ENCODE data around the gene MCC.

The MCC gene

DNA sequence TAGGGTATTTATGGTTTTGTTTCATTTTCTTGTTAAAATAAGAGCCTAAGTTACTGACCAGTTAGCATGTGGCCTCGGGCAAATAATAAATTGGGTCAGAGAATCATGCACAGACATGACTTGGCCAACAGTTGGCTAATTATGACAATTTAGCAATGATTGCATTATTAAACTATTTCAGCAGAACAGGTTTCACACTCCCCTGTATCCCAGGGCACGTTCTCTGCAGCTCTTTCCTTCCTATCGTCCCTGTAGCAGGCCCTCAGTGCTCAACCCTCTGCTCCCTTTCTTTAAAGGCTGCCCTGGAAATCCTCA lies 221.4 kb downstream of the MCC start:
- DNase-seq: no peak

DNA sequence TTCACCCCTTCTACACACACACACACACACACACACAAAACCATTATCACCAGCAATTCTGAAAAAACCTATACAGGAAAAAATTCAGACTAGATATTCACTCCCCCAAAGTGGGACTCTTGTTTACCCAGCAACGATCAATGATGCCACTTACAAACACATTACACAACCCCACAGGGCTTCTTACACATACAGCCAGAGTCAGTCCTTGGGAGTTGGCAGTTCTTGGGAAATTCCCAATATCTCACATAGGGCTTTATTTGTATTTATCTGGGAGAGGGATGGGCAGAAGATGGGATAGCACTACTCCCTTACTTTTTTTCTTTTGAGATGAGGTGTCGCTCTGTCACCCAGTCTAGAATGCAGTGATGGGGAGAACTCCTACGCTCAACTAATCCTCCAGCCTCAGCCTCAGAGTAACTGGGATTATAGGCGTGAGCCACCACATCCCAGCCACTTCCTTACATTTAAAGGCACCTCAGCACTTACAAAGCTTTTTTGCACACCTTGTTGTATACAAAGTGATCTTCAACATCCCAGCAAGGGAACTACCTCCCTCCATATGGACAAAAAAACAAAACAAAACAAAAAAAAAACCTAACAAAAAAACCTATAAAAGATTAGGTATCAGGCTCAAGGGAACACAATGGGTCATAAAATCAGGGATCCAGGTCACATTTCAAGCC lies 221.9 kb downstream of the MCC start:
- no peak for DNase-seq

DNA sequence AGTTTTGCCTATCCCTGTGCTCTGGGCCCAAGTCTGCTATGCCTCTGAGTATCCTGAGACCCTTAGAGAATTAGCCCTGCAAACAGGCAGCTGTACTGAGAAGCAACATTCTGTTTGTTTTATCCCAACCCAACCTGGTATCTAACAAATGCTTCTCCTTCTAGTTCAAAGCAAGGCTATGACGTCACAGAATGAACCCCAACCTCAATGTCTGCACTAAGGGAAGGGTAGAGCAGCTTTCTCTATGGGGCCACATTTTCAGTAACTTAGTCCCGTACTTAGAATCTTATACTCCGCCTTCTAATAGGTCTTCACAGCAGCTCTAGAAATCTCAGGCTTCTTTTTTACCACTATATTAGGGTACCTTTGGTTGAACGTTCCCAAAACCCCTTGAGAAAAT lies 223.1 kb downstream of the MCC start:
- no peak for DNase-seq

DNA sequence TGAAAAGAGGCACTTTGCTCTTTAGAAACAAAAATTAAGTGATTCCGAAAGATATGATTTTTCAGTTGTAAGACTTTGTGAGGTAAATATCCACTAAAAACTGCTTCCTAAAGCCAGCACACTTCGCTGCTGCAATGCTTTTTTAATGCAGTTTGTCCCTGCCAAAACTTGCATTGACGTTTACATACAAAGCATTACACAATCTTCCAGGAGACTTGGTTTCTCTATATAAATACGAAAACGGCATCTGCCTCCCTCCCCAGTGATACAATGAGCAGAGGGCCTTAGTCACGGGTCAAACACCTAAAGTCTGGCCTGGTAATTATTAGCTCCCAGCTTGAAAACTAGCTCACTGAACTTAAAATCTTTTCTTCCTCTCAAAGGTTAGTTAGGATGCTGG lies 224.2 kb downstream of the MCC start:
- no peak for DNase-seq

DNA sequence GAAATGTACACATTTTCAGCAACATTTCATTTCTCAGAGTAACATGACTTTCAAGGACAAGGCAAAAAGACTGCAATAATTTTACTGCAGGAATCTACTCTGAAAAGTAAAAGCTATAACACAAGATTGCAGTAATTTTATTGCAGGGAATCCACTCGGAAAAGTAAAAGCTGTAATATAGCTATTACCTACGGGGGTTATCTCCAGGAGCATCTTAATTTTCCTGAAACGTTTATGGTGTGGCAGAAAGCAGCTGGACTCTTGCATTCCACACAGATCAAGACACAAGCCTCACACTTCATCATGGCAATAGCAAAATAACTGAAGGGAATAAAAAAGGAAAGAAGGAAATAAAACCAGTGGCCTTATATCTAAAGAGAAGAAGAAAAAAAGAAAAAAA lies 224.7 kb downstream of the MCC start:
- no peak for DNase-seq

- DNase-seq: no peak
These were observed 225.6 kb downstream of the MCC start for GRCh38 chr5:113262674-113263073.

GRCh38 chr5:113259034-113259433 lies 229.2 kb downstream of the MCC start:
- DNase-seq: no peak

DNA sequence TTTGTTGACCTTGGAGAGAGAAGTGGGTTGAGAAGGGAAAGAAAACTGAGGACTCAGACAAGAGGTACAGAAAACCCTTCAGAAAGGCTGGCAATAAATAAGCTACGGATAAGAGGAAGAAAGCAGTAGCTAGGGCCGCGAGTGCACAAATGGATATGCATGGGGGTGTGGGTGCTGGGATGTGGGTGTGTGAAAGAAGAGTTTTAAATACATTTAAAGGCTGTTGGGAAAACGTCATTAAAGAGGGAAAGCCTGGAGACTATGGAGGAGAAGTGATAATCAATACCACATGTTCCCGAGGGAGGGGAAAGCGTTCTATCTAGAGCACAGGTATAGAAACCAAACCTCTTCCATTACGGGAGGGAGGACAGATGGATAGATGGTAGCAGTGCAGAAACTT lies 230.7 kb downstream of the MCC start:
- DNase-seq: no peak

DNA sequence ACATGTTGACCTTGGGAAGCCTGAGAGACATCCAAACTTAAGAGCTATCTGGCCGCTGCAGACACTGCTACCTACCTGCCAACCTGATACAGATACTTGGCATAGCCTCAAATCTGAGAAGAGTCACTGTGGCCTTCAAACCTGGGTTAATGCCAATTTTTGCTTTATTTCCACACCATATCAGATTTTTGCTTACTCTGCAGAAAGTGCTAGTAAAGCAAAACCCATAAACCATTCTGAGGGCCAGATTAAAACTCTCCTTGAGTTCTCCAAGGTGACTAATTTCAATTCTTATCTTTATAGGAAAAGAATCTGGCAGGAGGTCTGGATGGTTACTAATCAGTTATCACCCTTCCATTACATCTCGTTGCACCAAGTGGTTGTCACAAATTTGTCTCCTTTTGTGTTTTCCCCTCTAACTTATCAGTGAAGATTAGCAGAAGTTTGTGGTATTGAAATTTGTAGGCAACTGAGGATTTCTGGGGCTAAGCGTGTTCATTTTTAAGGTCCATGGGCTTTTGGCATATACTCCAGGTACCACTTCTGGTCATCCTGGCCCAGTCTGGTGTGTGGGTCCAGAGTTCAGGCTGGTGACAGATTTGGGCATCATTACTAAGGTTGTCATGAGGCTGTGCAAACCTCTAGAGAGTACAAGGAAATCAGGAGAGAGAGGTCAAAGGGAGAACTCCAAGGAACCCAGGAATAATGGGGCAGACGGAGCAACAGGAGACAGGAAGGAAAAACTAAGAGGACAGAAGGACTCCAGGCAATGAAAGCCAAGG lies 231.4 kb downstream of the MCC start:
- DNase-seq: no peak

- DNase-seq: no peak
These were observed 232.5 kb downstream of the MCC start for GRCh38 chr5:113255579-113256386.

GRCh38 chr5:113255105-113255504 lies 233.1 kb downstream of the MCC start:
- no peak for DNase-seq

- DNase-seq: no peak
These were observed 235.2 kb downstream of the MCC start for GRCh38 chr5:113253037-113253436.

DNA sequence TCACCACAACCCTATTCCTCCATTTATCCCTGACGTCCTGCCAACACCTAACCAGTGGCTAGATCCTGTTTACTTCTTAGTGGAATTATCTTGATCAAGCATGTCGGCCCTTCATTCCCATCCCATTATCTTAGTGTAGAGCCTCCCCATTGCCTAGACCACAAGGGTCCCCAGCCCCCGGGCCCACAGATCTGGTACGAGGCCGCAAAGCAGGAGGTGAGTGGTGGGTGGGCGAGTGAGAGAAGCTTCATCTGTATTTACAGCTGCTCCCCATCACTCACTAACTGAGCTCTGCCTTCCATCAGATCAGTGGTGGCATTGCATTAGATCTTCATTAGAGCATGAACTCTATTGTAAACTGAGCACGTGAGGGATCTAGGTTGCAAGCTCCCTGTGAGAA lies 236.2 kb downstream of the MCC start:
- no peak for DNase-seq

- no peak for DNase-seq
These were observed 237.8 kb downstream of the MCC start for GRCh38 chr5:113250341-113250953.

GRCh38 chr5:113249206-113249605 lies 239.0 kb downstream of the MCC start:
- DNase-seq: no peak

- DNase-seq: no peak
These were observed 241.8 kb downstream of the MCC start for GRCh38 chr5:113246361-113246870.

DNA sequence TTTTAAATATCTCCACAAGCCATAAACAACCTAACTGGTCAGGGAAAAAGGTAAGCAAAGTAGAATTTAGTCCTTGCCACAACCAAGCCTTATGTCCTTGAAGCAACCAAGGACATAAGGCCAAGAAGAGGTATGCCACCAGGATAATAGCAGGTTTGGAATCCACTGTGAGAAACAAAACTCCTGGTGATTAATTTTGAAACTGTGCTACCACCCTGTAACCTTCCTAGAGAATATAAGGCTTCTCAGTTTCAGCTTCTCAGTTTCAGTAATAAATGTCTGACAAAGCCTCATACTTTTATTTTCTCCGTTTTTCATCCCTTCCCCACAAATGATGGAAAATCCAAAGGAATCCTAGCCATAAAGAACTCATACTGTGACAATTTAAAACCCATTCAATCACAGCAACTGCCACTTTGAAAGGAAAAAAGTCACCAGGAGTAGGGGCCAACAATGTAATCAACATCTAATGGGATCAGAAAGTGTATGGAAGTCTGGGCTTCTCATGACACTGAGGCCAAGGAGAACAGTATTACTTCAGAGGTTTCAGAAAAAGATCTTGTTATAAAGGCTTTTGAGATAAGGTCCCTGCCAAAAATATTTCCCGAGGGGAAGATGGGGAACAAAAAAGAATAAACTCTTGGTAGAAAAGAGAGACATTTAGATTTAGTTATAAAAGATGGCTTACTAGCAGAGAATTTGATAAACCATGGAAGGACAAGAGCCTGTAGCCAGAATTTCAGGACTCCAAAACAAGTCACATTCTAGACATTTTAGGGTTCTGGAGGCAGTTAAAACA lies 242.6 kb downstream of the MCC start:
- DNase-seq: no peak

GRCh38 chr5:113244966-113245365 lies 243.3 kb downstream of the MCC start:
- no peak for DNase-seq

DNA sequence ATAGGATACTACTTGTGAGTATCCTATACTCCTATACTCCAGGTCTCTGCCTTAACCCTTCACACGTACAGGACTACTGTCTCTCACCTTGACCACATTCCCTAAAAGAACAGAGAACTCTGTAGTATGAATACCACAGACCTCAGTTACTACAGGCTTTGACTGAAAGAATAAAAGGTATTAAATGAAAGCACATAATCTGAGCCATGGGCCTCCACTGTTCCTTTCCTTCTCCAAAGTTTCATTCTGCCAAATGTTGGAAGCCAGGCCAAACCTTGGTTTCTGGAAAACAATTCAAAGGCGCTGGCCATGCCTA lies 244.9 kb downstream of the MCC start:
- DNase-seq: no peak

GRCh38 chr5:113242481-113243348 lies 245.5 kb downstream of the MCC start:
- no peak for DNase-seq

DNA sequence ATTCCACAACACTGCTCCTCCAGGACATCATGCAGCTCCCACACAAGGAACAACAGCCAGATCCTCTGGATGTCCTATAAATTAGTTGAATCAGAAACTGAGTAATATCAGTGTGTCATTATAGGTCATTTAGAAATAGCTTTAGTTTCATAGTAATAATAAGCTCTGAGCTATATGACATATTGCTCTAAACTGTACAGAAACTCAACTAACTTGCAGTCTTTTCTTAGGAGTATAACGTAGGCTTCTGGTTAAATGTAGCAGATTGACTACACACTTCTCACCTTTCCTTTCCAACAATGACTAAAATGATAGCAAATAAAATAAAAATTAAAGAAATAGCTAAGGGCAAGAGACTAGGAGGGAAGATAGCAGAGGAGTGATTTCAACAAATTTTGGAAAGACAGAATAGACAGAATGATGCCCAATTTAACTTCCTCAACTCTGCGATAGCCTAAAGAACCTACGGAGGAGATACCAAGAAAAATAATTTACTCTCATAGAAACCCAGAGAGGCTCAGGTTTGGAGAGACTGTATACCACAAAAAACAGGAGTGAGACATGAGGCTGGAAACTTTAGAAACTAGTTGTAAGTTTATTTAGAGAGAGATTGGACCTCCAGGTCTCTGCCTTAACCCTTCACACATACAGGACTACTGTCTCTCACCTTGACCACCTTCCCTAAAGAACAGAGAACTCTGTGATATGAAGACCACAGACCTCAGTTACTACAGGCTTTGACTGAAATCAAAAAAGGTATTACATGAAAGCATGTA lies 247.1 kb downstream of the MCC start:
- no peak for DNase-seq
